Thyroid gland (tissue), 4 donors: ENCODE data around the gene LGALSL.

Experiments
- POLR2A ChIP-seq, 2 donors: fragments of 450-650 bp; IDR thresholded peaks; one replicate each; pipeline ENCODE4 v1.6.1; 2017; ENCODE audit warnings: antibody characterized with exemption in 2 of 2, mild to moderate bottlenecking in 2 of 2, moderate library complexity in 1 of 2
- TF ChIP-seq, protein P1 (sequence below), 6 experiments: fragments of 200-600 bp in 3 of 6; fragments of 450-650 bp in 3 of 6; sonication (generic) in 3 of 6; IDR thresholded peaks; one replicate each; pipeline ENCODE4 v1.5.1; 2016 to 2019; ENCODE audit warnings: antibody characterized with exemption in 6 of 6, mild to moderate bottlenecking in 2 of 6, inconsistent platforms in 1 of 6, moderate library complexity in 1 of 6

DNA sequence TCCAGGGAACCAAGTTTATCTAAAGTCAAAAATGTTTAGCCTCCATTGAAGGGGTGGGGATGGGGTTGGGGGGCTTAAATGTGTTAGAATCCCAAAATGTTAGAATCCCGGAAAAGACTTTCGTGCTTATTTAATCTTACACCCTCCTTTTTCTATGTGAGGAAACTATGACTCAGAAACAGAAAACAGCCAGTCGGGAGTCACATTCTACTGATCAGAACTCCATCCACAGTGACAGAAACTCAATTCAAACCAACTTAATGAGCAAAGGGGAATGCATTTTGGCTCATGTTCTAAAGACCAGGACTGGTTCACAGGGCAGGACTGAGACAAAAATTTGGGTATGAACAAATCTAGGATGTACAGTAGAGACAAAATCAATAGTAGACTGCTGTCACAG is 38.3 kb downstream of the LGALSL start:
- TF ChIP-seq, protein P1, sequence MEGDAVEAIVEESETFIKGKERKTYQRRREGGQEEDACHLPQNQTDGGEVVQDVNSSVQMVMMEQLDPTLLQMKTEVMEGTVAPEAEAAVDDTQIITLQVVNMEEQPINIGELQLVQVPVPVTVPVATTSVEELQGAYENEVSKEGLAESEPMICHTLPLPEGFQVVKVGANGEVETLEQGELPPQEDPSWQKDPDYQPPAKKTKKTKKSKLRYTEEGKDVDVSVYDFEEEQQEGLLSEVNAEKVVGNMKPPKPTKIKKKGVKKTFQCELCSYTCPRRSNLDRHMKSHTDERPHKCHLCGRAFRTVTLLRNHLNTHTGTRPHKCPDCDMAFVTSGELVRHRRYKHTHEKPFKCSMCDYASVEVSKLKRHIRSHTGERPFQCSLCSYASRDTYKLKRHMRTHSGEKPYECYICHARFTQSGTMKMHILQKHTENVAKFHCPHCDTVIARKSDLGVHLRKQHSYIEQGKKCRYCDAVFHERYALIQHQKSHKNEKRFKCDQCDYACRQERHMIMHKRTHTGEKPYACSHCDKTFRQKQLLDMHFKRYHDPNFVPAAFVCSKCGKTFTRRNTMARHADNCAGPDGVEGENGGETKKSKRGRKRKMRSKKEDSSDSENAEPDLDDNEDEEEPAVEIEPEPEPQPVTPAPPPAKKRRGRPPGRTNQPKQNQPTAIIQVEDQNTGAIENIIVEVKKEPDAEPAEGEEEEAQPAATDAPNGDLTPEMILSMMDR (IDR thresholded peaks at IDR 0.05) = no peak
- no peak for TF ChIP-seq POLR2A (IDR thresholded peaks at IDR 0.05)
